Measurements from ENCODE around the gene TTLL11. TPM values are rescaled to one million over a fixed set of nuclear protein-coding genes. Genes with fewer than 3 reads are reported as not detected.

The TTLL11 gene
- total and polyA plus RNA-seq, 2 of the 8 experiments (the other 6 are each of a cell fraction or from before 2014, with no cell fraction given), result 0.56 to 0.80 TPM

- H2AFZ ChIP-seq (ENCODE audit: low read length), result no peak overlapping the region
- H3K4me3 ChIP-seq (ENCODE audit: extremely low read depth in 1 of 4, insufficient read depth in 2 of 4, low read depth in 3 of 4, low read length in 4 of 4), result no peak overlapping the region
- no peaks in the 10 kb centered on the region for H3K79me1 ChIP-seq (ENCODE audit: low read depth, low read length)
- FAIRE-seq (no peak), DNase-seq (ENCODE audit: low read depth in 1 of 2, low spot score in 2 of 2) (no peak)
- H3K79me2 ChIP-seq (ENCODE audit: control insufficient read depth in 1 of 2, insufficient read depth in 2 of 2, low read length in 2 of 2), result no peaks in the 10 kb centered on the region
- H3K18ac ChIP-seq (ENCODE audit: extremely low read depth, low read length), result no peak overlapping the region
- no peak overlapping the region for H4K91ac ChIP-seq (replicated peaks; ENCODE audit: insufficient read length, low read length)
- no peaks in the 10 kb centered on the region for H4K20me1 ChIP-seq (replicated peaks in 1 of 2; ENCODE audit: control insufficient read depth in 1 of 2, insufficient read depth in 2 of 2, low read length in 2 of 2)
- no peak overlapping the region for H3K14ac ChIP-seq (ENCODE audit: insufficient read length)
- H3K27ac ChIP-seq (ENCODE audit: low read depth, low read length), result no peak overlapping the region
- no peaks in the 10 kb centered on the region for H3K36me3 ChIP-seq (ENCODE audit: control insufficient read depth in 2 of 4, insufficient read depth in 4 of 4, low read length in 3 of 4)
- no peak overlapping the region for H4K8ac ChIP-seq (ENCODE audit: extremely low read depth, insufficient read depth, low read length)
- H2BK15ac ChIP-seq (ENCODE audit: low read length), result no peak overlapping the region
- H3K9ac ChIP-seq (replicated peaks in 1 of 4; ENCODE audit: extremely low read depth in 1 of 4, low read depth in 3 of 4, low read length in 3 of 4), result no peak overlapping the region
- H3K9me3 ChIP-seq (ENCODE audit: insufficient read depth in 2 of 2, low read depth in 1 of 2, low read length in 1 of 2), result no peaks in the 10 kb centered on the region
- H2BK12ac ChIP-seq (ENCODE audit: low read depth, low read length), result no peak overlapping the region
- no peaks in the 10 kb centered on the region for H3K23me2 ChIP-seq (ENCODE audit: low read depth, low read length)
- no peak overlapping the region for H2BK120ac ChIP-seq (replicated peaks; ENCODE audit: low read depth, low read length)
- peaks cover 0 to 3% (median 1%) of the 10 kb centered on the region in 4 experiments; a peak in 1 of 7 replicates for H3K4me1 ChIP-seq (replicated peaks in 1 of 4; ENCODE audit: control insufficient read depth in 3 of 4, insufficient read depth in 4 of 4, low read length in 3 of 4)
- CTCF ChIA-PET (ENCODE audit: partially characterized antibody), result interaction anchor here (0.6 to 2.3 kb wide), 3 partner anchors 11 to 60 kb away, joined by 3 to 8 read pairs (median 3); no protein-coding TSS in a partner anchor
- H3K4me2 ChIP-seq (ENCODE audit: insufficient read depth in 1 of 2, low read depth in 2 of 2, low read length in 2 of 2), result no peak overlapping the region
- H4K5ac ChIP-seq (ENCODE audit: insufficient read length, low read depth, low read length), result no peak overlapping the region
- no peaks in the 10 kb centered on the region; a peak in 2 of 7 replicates for H3K27me3 ChIP-seq (replicated peaks in 1 of 4; ENCODE audit: control insufficient read depth in 3 of 4, extremely low read depth in 1 of 4, insufficient read depth in 3 of 4, low read length in 3 of 4)
- no peak overlapping the region for H3K56ac ChIP-seq (replicated peaks; ENCODE audit: insufficient read length, low read depth, low read length)
- H3K23ac ChIP-seq (ENCODE audit: insufficient read length), result no peak overlapping the region
- H2BK5ac ChIP-seq (ENCODE audit: low read depth, low read length), result no peak overlapping the region
- H2BK20ac ChIP-seq (ENCODE audit: low read length), result no peak overlapping the region
- POLR2A ChIA-PET (ENCODE audit: partially characterized antibody), result interaction anchor here (0.6 kb wide), 1 partner anchor 366 kb away, joined by 3 read pairs; no protein-coding TSS in a partner anchor
- 96% methylated on average over 2 of the region's 2 CpGs; no CpG with 5 or more reads in 1 of the 2 experiments for WGBS, 2 experiments (ENCODE audit: extremely low coverage in 1 of 2, insufficient coverage in 1 of 2, insufficient read length in 1 of 2, insufficient replicate concordance in 2 of 2, low coverage in 1 of 2, low lambda C conversion rate in 2 of 2, missing lambda C conversion rate in 1 of 2)
- no peak overlapping the region for H3K4ac ChIP-seq (replicated peaks; ENCODE audit: insufficient read length, low read depth, low read length)
- H2AK5ac ChIP-seq (ENCODE audit: low read depth, low read length), result no peak overlapping the region
- TF ChIP-seq MAX (IDR thresholded peaks at IDR 0.05) (no peak), MAFK (IDR thresholded peaks at IDR 0.05; ENCODE audit: low read depth, low read length) (no peak), CTBP2 (IDR thresholded peaks at IDR 0.05; ENCODE audit: borderline replicate concordance, insufficient read depth, insufficient read length, low read length) (no peak), BACH1 (IDR thresholded peaks at IDR 0.05; ENCODE audit: low read length) (no peak), TCF12 (IDR thresholded peaks at IDR 0.05; ENCODE audit: low read depth, low read length) (no peak), SUZ12 (IDR thresholded peaks at IDR 0.05; ENCODE audit: low read length) (no peak), SIRT6 (IDR thresholded peaks at IDR 0.05; ENCODE audit: low read length) (no peak), EGR1 (IDR thresholded peaks at IDR 0.05; ENCODE audit: borderline replicate concordance, low read depth, low read length) (no peak), HDAC6 (IDR thresholded peaks at IDR 0.05; ENCODE audit: low read depth, low read length) (no peak), POU5F1 (IDR thresholded peaks at IDR 0.05; ENCODE audit: low read depth, low read length) (no peak), ASH2L (IDR thresholded peaks at IDR 0.05; ENCODE audit: low read length) (no peak), JUN (IDR thresholded peaks at IDR 0.05; ENCODE audit: low read depth, low read length) (no peak), ATF2 (IDR thresholded peaks at IDR 0.05; ENCODE audit: low read length) (no peak)
Observed at GRCh38 chr9:121937240-121937639, 155.9 kb downstream of the TTLL11 start.

Measured in H1 (cell line).